Lower leg skin (tissue), 3 donors: Measurements from ENCODE around the gene CALD1.

Experiments
- POLR2A ChIP-seq, 2 donors: fragments of 450-650 bp; IDR thresholded peaks; one replicate each; pipeline ENCODE4 v1.6.1; 2016 to 2017; ENCODE audit warnings: antibody characterized with exemption in 2 of 2, mild to moderate bottlenecking in 1 of 2, moderate library complexity in 1 of 2
- TF ChIP-seq, protein P1 (sequence below), 3 donors: fragments of 450-650 bp; IDR thresholded peaks; one replicate each; pipeline ENCODE4 v1.5.1; 2016; ENCODE audit warnings: antibody characterized with exemption in 3 of 3, mild to moderate bottlenecking in 3 of 3, moderate library complexity in 2 of 3

GRCh38 chr7:134766779-134767519, 12.5 kb upstream of the CALD1 start:
- TF ChIP-seq, protein P1, sequence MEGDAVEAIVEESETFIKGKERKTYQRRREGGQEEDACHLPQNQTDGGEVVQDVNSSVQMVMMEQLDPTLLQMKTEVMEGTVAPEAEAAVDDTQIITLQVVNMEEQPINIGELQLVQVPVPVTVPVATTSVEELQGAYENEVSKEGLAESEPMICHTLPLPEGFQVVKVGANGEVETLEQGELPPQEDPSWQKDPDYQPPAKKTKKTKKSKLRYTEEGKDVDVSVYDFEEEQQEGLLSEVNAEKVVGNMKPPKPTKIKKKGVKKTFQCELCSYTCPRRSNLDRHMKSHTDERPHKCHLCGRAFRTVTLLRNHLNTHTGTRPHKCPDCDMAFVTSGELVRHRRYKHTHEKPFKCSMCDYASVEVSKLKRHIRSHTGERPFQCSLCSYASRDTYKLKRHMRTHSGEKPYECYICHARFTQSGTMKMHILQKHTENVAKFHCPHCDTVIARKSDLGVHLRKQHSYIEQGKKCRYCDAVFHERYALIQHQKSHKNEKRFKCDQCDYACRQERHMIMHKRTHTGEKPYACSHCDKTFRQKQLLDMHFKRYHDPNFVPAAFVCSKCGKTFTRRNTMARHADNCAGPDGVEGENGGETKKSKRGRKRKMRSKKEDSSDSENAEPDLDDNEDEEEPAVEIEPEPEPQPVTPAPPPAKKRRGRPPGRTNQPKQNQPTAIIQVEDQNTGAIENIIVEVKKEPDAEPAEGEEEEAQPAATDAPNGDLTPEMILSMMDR (IDR thresholded peaks at IDR 0.05), result no peak
- no peak for TF ChIP-seq POLR2A (IDR thresholded peaks at IDR 0.05)
